GM12875 (cell line): Measurements from ENCODE around the gene GPR39.

Experiments
- H3K4me3 ChIP-seq: one replicate; pipeline ENCODE4 v1.5.1; 2011; ENCODE audit warnings: low read depth, low read length, control low read depth
- CTCF ChIP-seq: IDR thresholded peaks from 2 replicates; pipeline ENCODE4 v1.5.1; 2011; ENCODE audit warnings: low read depth, mild to moderate bottlenecking, control low read depth, inconsistent platforms, low read length, moderate library complexity, borderline replicate concordance; ENCODE audit not compliant: insufficient read depth

Gene GPR39

GRCh38 chr2:132473174-132473883 lies 56.7 kb downstream of the GPR39 start:
- H3K4me3 ChIP-seq = no peak overlapping the region
- no peak for TF ChIP-seq CTCF

GRCh38 chr2:132475615-132476014 lies 59.0 kb downstream of the GPR39 start:
- no peak overlapping the region for H3K4me3 ChIP-seq
- no peak for TF ChIP-seq CTCF

- H3K4me3 ChIP-seq = no peak overlapping the region
- TF ChIP-seq CTCF = no peak
Observed at GRCh38 chr2:132477436-132477835, 60.8 kb downstream of the GPR39 start.

GRCh38 chr2:132477962-132478361 lies 61.4 kb downstream of the GPR39 start:
- no peak overlapping the region for H3K4me3 ChIP-seq
- TF ChIP-seq CTCF = no peak

- H3K4me3 ChIP-seq = no peak overlapping the region
- no peak for TF ChIP-seq CTCF
Observed at GRCh38 chr2:132478461-132479105, 62.0 kb downstream of the GPR39 start.

GRCh38 chr2:132479155-132479554 lies 62.5 kb downstream of the GPR39 start:
- no peak overlapping the region for H3K4me3 ChIP-seq
- TF ChIP-seq CTCF = no peak

- TF ChIP-seq CTCF = no peak
Observed at GRCh38 chr2:132482821-132483220, 66.2 kb downstream of the GPR39 start.

More at GRCh38 chr2:132482821-132483220, 66.2 kb downstream of the GPR39 start:
- H3K4me3 ChIP-seq = no peak overlapping the region
